OCI-LY3 (cell line): ENCODE measurements around the gene SARS1.

Experiments used
- CTCF ChIP-seq: fragments of 200-600, 300-600 bp; sonication (generic); IDR thresholded peaks from 2 replicates; pipeline ENCODE4 v1.5.1; 2014; ENCODE audit warnings: antibody characterized with exemption, low read length, low read depth
- EZH2phosphoT487 ChIP-seq: fragments of 200-600 bp; shearing (Covaris generic); IDR thresholded peaks from 2 replicates; pipeline ENCODE4 v1.6.1; 2018; ENCODE audit warnings: antibody characterized with exemption, mixed run types, low read depth

GRCh38 chr1:109243860-109244552 is 30.3 kb downstream of the SARS1 start:
- TF ChIP-seq CTCF (no peak), EZH2phosphoT487 (no peak)
